DOHH2 (cell line): ENCODE data around the gene DNAJC15.

Experiments used
- H3F3A ChIP-seq: fragments of 200-600 bp; sonication (generic), shearing (Covaris generic); 2 replicates; pipeline ENCODE4 v1.6.0; 2016; ENCODE audit warnings: antibody characterized with exemption, mild to moderate bottlenecking; ENCODE audit not compliant: control insufficient read depth, insufficient read depth
- H3K27ac ChIP-seq: fragments of 200-600 bp; sonication (generic); 2 replicates; pipeline ENCODE4 v1.5.1; 2014; ENCODE audit warnings: low read depth, mild to moderate bottlenecking, low read length, moderate library complexity
- H3K27me3 ChIP-seq: fragments of 200-600 bp; sonication (generic); 2 replicates; pipeline ENCODE4 v1.6.1; 2014; ENCODE audit warnings: mild to moderate bottlenecking, low read length, mixed read lengths; ENCODE audit not compliant: control insufficient read depth
- H3K36me3 ChIP-seq: fragments of 200-600 bp; sonication (generic); 2 replicates; pipeline ENCODE4 v1.6.1; 2014; ENCODE audit warnings: mild to moderate bottlenecking, low read length, moderate library complexity, mixed read lengths; ENCODE audit not compliant: control insufficient read depth
- H3K4me1 ChIP-seq: fragments of 200-600 bp; sonication (generic); 2 replicates; pipeline ENCODE4 v1.6.1; 2014; ENCODE audit warnings: mild to moderate bottlenecking, low read length, mixed read lengths; ENCODE audit not compliant: control insufficient read depth
- H3K4me2 ChIP-seq: fragments of 200-600 bp; sonication (generic); 2 replicates; pipeline ENCODE4 v1.6.0; 2014; ENCODE audit warnings: mild to moderate bottlenecking, low read length, moderate library complexity
- H3K4me3 ChIP-seq: fragments of 200-600 bp; sonication (generic); 2 replicates; pipeline ENCODE4 v1.5.1; 2014; ENCODE audit warnings: mild to moderate bottlenecking, low read length, mixed read lengths
- H3K79me2 ChIP-seq: fragments of 200-600 bp; sonication (generic); 2 replicates; pipeline ENCODE4 v1.6.1; 2014; ENCODE audit warnings: mild to moderate bottlenecking, low read length, mixed read lengths; ENCODE audit not compliant: control insufficient read depth
- H3K9me2 ChIP-seq: fragments of 200-600 bp; sonication (generic); replicated peaks from 2 replicates; pipeline ENCODE4 v1.6.1; 2014; ENCODE audit warnings: mild to moderate bottlenecking, low read length, mixed read lengths; ENCODE audit not compliant: control insufficient read depth
- H3K9me3 ChIP-seq: fragments of 200-600 bp; sonication (generic); 2 replicates; pipeline ENCODE4 v1.6.1; 2014; ENCODE audit warnings: antibody characterized with exemption, low read length, mixed read lengths; ENCODE audit not compliant: control insufficient read depth, insufficient read depth
- H4K20me1 ChIP-seq: fragments of 200-600 bp; sonication (generic); 2 replicates; pipeline ENCODE4 v1.6.0; 2014; ENCODE audit warnings: low read depth, mild to moderate bottlenecking, antibody characterized with exemption, low read length, moderate library complexity; ENCODE audit not compliant: control insufficient read depth, insufficient read depth
- CTCF ChIP-seq: fragments of 200-600 bp; sonication (generic); IDR thresholded peaks from one replicate; pipeline ENCODE4 v1.5.1; 2014; ENCODE audit warnings: antibody characterized with exemption, mild to moderate bottlenecking, low read depth, low read length; ENCODE audit not compliant: poor library complexity, severe bottlenecking
- EZH2phosphoT487 ChIP-seq: fragments of 200-600 bp; sonication (generic); IDR thresholded peaks from 2 replicates; pipeline ENCODE4 v1.6.1; 2017; ENCODE audit warnings: borderline replicate concordance, mild to moderate bottlenecking, antibody characterized with exemption, low read length, moderate library complexity, mixed read lengths

Gene DNAJC15

GRCh38 chr13:42981853-42982252, 41.5 kb upstream of the DNAJC15 start:
- H3K36me3 ChIP-seq: no peaks in the 10 kb centered on the region
- H3K9me3 ChIP-seq: no peaks in the 10 kb centered on the region
- H3K4me1 ChIP-seq: peaks cover 13% of the 10 kb centered on the region
- H3F3A ChIP-seq: no peaks in the 10 kb centered on the region
- no peak overlapping the region for H3K4me2 ChIP-seq
- H3K27ac ChIP-seq: no peak overlapping the region
- no peaks in the 10 kb centered on the region for H3K79me2 ChIP-seq
- no peak overlapping the region for H3K4me3 ChIP-seq
- no peaks in the 10 kb centered on the region for H4K20me1 ChIP-seq
- H3K27me3 ChIP-seq: no peaks in the 10 kb centered on the region
- no peaks in the 10 kb centered on the region for H3K9me2 ChIP-seq
- no peak for TF ChIP-seq CTCF
- no peak for TF ChIP-seq EZH2phosphoT487

DNA sequence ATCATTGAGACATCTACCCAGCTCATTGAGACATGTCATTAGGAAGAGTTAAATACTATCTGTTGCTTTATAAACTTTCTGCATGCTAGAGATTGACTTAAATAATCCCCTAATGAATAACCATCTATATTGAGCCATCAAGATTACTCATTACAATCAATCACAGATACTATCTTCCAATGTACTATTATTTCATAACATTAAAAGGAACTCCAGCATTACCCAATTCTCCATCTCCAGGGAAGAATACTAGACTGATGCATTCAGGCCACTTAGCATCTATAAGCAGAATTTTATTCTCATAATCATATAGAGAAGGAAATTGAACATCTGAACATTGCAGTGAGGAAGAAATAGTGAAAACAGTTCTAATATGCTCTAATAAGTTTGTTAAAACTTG, 39.4 kb upstream of the DNAJC15 start:
- H3F3A ChIP-seq: no peaks in the 10 kb centered on the region
- TF ChIP-seq EZH2phosphoT487 (no peak), CTCF (no peak)
- no peaks in the 10 kb centered on the region for H3K79me2 ChIP-seq
- H3K4me1 ChIP-seq: 0 out of 2 replicates have a peak, but pooled peaks cover 5% of the 10 kb centered on the region
- H3K9me2 ChIP-seq: no peaks in the 10 kb centered on the region
- H3K27me3 ChIP-seq: no peaks in the 10 kb centered on the region
- H4K20me1 ChIP-seq: no peaks in the 10 kb centered on the region
- no peak overlapping the region for H3K4me3 ChIP-seq
- H3K4me2 ChIP-seq: no peak overlapping the region
- H3K36me3 ChIP-seq: no peaks in the 10 kb centered on the region
- no peaks in the 10 kb centered on the region for H3K9me3 ChIP-seq
- H3K27ac ChIP-seq: no peak overlapping the region

- Histone ChIP-seq H3K4me3 (no peak overlapping the region), H3K4me2 (no peak overlapping the region), H3F3A (no peaks in the 10 kb centered on the region), H3K36me3 (no peaks in the 10 kb centered on the region), H3K79me2 (no peaks in the 10 kb centered on the region), H3K9me2 (no peaks in the 10 kb centered on the region), H3K4me1 (0 out of 2 replicates have a peak, but pooled peaks cover 5% of the 10 kb centered on the region), H3K9me3 (no peaks in the 10 kb centered on the region), H3K27ac (no peak overlapping the region), H4K20me1 (no peaks in the 10 kb centered on the region), H3K27me3 (no peaks in the 10 kb centered on the region)
- TF ChIP-seq CTCF (no peak), EZH2phosphoT487 (no peak)
Measured at GRCh38 chr13:42984691-42985090, 38.7 kb upstream of the DNAJC15 start.
